Thymus (tissue), 11 donors: ENCODE results near the gene L3MBTL3. TPM values are rescaled to one million over a fixed set of nuclear protein-coding genes. Genes with fewer than 3 reads are reported as not detected.
A peak's percentile ranks its signal among the peaks of the same experiment; 100 is the strongest.

ENCODE experiments used
- DNase-seq, 9 donors: peaks; one replicate each; pipeline ENCODE4 v3.0.0-alpha.2; 2013; ENCODE audit warnings: low spot score in 9 of 9, low read depth in 6 of 9, missing footprints in 1 of 9
- H3K27ac ChIP-seq, 2 donors: one replicate each; pipeline ENCODE4 v1.5.1; 2013; ENCODE audit warnings: control low read depth in 1 of 2, low read depth in 1 of 2, low read length in 1 of 2, mild to moderate bottlenecking in 1 of 2, moderate library complexity in 1 of 2
- H3K27me3 ChIP-seq, 2 donors: one replicate each; pipeline ENCODE4 v1.5.1; 2013; ENCODE audit warnings: low read length in 1 of 2; ENCODE audit not compliant: control insufficient read depth in 2 of 2, insufficient read depth in 1 of 2
- H3K36me3 ChIP-seq, 2 donors: one replicate each; pipeline ENCODE4 v1.5.1; 2013; ENCODE audit warnings: low read length in 1 of 2, mild to moderate bottlenecking in 1 of 2, moderate library complexity in 1 of 2; ENCODE audit not compliant: control insufficient read depth in 2 of 2, insufficient read depth in 2 of 2
- H3K4me1 ChIP-seq, 2 donors: one replicate each; pipeline ENCODE4 v1.5.1; 2013; ENCODE audit warnings: low read length in 2 of 2; ENCODE audit not compliant: control insufficient read depth in 2 of 2, insufficient read depth in 2 of 2
- H3K4me3 ChIP-seq, 2 donors: one replicate each; pipeline ENCODE4 v1.5.1; 2013; ENCODE audit warnings: low read length in 2 of 2, control low read depth in 1 of 2, mild to moderate bottlenecking in 1 of 2
- H3K9me3 ChIP-seq, 2 donors: one replicate each; pipeline ENCODE4 v1.5.1; 2013; ENCODE audit warnings: low read length in 1 of 2, mild to moderate bottlenecking in 1 of 2; ENCODE audit not compliant: control insufficient read depth in 2 of 2, insufficient read depth in 1 of 2
- WGBS: extraction: QIAGEN DNeasy Blood & Tissue Kit; methylation state at CpG from one replicate; pipeline ENCODE4 v1.1.7; 2013; 5-methylcytosine and 5-hydroxymethylcytosine counted together
- polyA plus RNA-seq: library from polyadenylated mRNA; stranded (reverse); fragments of 200-250 nt; gene quantifications from one replicate; pipeline ENCODE4 v1.2.3, GENCODE V29; 2013
- total RNA-seq: library from RNA; stranded (reverse); fragments of 120-200 nt; gene quantifications from one replicate; pipeline ENCODE4 v1.2.4, GENCODE V29; 2013
- donor health status: healthy.

The L3MBTL3 gene
- total and polyA plus RNA-seq, 2 donors, result 8.2 to 12.7 TPM

GRCh38 chr6:130132286-130132701, 113.9 kb downstream of the L3MBTL3 start:
- Histone ChIP-seq H3K9me3 (no peaks in the 10 kb centered on the region), H3K4me3 (no peak overlapping the region), H3K36me3 (peaks cover 0 to 7% of the 10 kb centered on the region in 2 donors), H3K27me3 (no peaks in the 10 kb centered on the region), H3K27ac (peak overlapping the region; percentile 44 to 70), H3K4me1 (peaks cover 0 to 7% of the 10 kb centered on the region in 2 donors)
- DNase-seq, result peak; percentile 4 to 71 (median 32)
- WGBS, result 69% methylated on average over 6 of the region's 6 CpGs

GRCh38 chr6:130134582-130134981, 116.2 kb downstream of the L3MBTL3 start:
- no peaks in the 10 kb centered on the region for H3K9me3 ChIP-seq
- WGBS, result 88% methylated on average over 2 of the region's 2 CpGs
- H3K27ac ChIP-seq, result no peak overlapping the region
- peaks cover 0 to 9% of the 10 kb centered on the region in 2 donors for H3K36me3 ChIP-seq
- no peaks in the 10 kb centered on the region for H3K27me3 ChIP-seq
- DNase-seq, result peak in 2 of 9 donors; percentile 3 to 31
- H3K4me1 ChIP-seq, result peaks cover 0 to 7% of the 10 kb centered on the region in 2 donors
- no peak overlapping the region for H3K4me3 ChIP-seq

GRCh38 chr6:130136798-130137197, 118.4 kb downstream of the L3MBTL3 start:
- Histone ChIP-seq H3K36me3 (peaks cover 0 to 14% of the 10 kb centered on the region in 2 donors), H3K4me1 (peaks cover 0 to 5% of the 10 kb centered on the region in 2 donors)

GRCh38 chr6:130138116-130138908, 119.9 kb downstream of the L3MBTL3 start:
- peaks cover 0 to 1% of the 10 kb centered on the region in 2 donors for H3K4me1 ChIP-seq
- H3K9me3 ChIP-seq, result no peaks in the 10 kb centered on the region
- WGBS, result 90% methylated on average over 7 of the region's 7 CpGs
- no peak overlapping the region for H3K4me3 ChIP-seq
- H3K36me3 ChIP-seq, result peaks cover 0 to 16% of the 10 kb centered on the region in 2 donors
- H3K27me3 ChIP-seq, result no peaks in the 10 kb centered on the region
- H3K27ac ChIP-seq, result no peak overlapping the region
- no peak for DNase-seq

More at GRCh38 chr6:130136798-130137197, 118.4 kb downstream of the L3MBTL3 start:
- H3K27ac ChIP-seq, result no peak overlapping the region
- DNase-seq, result no peak
- H3K4me3 ChIP-seq, result no peak overlapping the region
- no peaks in the 10 kb centered on the region for H3K9me3 ChIP-seq
- whole genome bisulfite sequencing, result 98% methylated on average over 2 of the region's 2 CpGs
- H3K27me3 ChIP-seq, result no peaks in the 10 kb centered on the region

GRCh38 chr6:130138909-130139242, 120.5 kb downstream of the L3MBTL3 start:
- peaks cover 0 to 16% of the 10 kb centered on the region in 2 donors for H3K36me3 ChIP-seq
- no peak overlapping the region for H3K27ac ChIP-seq
- no peaks in the 10 kb centered on the region for H3K27me3 ChIP-seq
- no peak for DNase-seq
- no peaks in the 10 kb centered on the region for H3K9me3 ChIP-seq
- H3K4me1 ChIP-seq, result no peaks in the 10 kb centered on the region
- no peak overlapping the region for H3K4me3 ChIP-seq
- WGBS, result 94% methylated on average over 3 of the region's 3 CpGs

GRCh38 chr6:130140084-130140483, 121.7 kb downstream of the L3MBTL3 start:
- H3K27ac ChIP-seq, result no peak overlapping the region
- no peaks in the 10 kb centered on the region for H3K4me1 ChIP-seq
- no peak for DNase-seq
- H3K27me3 ChIP-seq, result no peaks in the 10 kb centered on the region
- no peak overlapping the region for H3K4me3 ChIP-seq
- peaks cover 0 to 21% of the 10 kb centered on the region in 2 donors for H3K36me3 ChIP-seq
- WGBS, result 98% methylated on average over 2 of the region's 2 CpGs
- H3K9me3 ChIP-seq, result no peaks in the 10 kb centered on the region

- 96% methylated on average over 3 of the region's 3 CpGs for WGBS
Measured at GRCh38 chr6:130143709-130144108, 125.3 kb downstream of the L3MBTL3 start.

GRCh38 chr6:130147111-130147510, 128.7 kb downstream of the L3MBTL3 start:
- Histone ChIP-seq H3K36me3 (peaks cover 0 to 8% of the 10 kb centered on the region in 2 donors), H3K4me3 (no peak overlapping the region), H3K27me3 (no peaks in the 10 kb centered on the region), H3K27ac (no peak overlapping the region), H3K9me3 (no peaks in the 10 kb centered on the region), H3K4me1 (no peaks in the 10 kb centered on the region)
- no peak for DNase-seq
- WGBS, result over 99% methylated on average over 3 of the region's 3 CpGs

More at GRCh38 chr6:130143709-130144108, 125.3 kb downstream of the L3MBTL3 start:
- Histone ChIP-seq H3K36me3 (peaks cover 0 to 11% of the 10 kb centered on the region in 2 donors), H3K4me3 (no peak overlapping the region), H3K9me3 (no peaks in the 10 kb centered on the region), H3K27ac (no peak overlapping the region), H3K27me3 (no peaks in the 10 kb centered on the region), H3K4me1 (no peaks in the 10 kb centered on the region)
- DNase-seq, result no peak

- peaks cover 0 to 6% of the 10 kb centered on the region in 2 donors for H3K36me3 ChIP-seq
- H3K27me3 ChIP-seq, result no peaks in the 10 kb centered on the region
- no peak overlapping the region for H3K4me3 ChIP-seq
- H3K27ac ChIP-seq, result no peak overlapping the region
- H3K9me3 ChIP-seq, result no peaks in the 10 kb centered on the region
- H3K4me1 ChIP-seq, result no peaks in the 10 kb centered on the region
- DNase-seq, result no peak
- 90% methylated on average over 7 of the region's 7 CpGs for WGBS
Measured at GRCh38 chr6:130148181-130148580, 129.8 kb downstream of the L3MBTL3 start.
